Body of pancreas (tissue), 4 donors: ENCODE results near the gene PPP1R13B.

Experiments
- CTCF ChIP-seq, 7 experiments: fragments of 450-650 bp in 4 of 7; fragments of 200-600 bp in 3 of 7; sonication (generic) in 3 of 7; IDR thresholded peaks; one replicate each; pipeline ENCODE4 v1.5.1; 2016 to 2019; ENCODE audit warnings: antibody characterized with exemption in 7 of 7
- POLR2A ChIP-seq, 3 donors: fragments of 450-650 bp; IDR thresholded peaks; one replicate each; pipeline ENCODE4 v1.6.1; 2016; ENCODE audit warnings: antibody characterized with exemption in 3 of 3, mild to moderate bottlenecking in 2 of 3

GRCh38 chr14:103878180-103878579 lies 30.8 kb upstream of the PPP1R13B start:
- no peak for TF ChIP-seq CTCF (IDR thresholded peaks at IDR 0.05)
- no peak for TF ChIP-seq POLR2A (IDR thresholded peaks at IDR 0.05)
